Cardiac fibroblast (primary cell): ENCODE results near the gene TRIOBP.

Experiments
- DNase-seq, 2 donors: peaks; one replicate each; pipeline versions ENCODE4 v3.0.0 to v3.0.0-alpha.2; 2010; ENCODE audit warnings: low read depth in 2 of 2
- H3K4me3 ChIP-seq, 2 donors: replicated peaks in 1 of 2; 1 replicate in 1 of 2; 2 replicates in 1 of 2; pipeline ENCODE4 v1.5.1; 2011; ENCODE audit warnings: low read depth in 2 of 2, low read length in 2 of 2, mild to moderate bottlenecking in 2 of 2, moderate library complexity in 1 of 2
- TF ChIP-seq, protein P1 (sequence below): IDR thresholded peaks from one replicate; pipeline ENCODE4 v1.5.1; 2011; ENCODE audit warnings: low read depth, mild to moderate bottlenecking, low read length, inconsistent platforms

Gene TRIOBP

DNA sequence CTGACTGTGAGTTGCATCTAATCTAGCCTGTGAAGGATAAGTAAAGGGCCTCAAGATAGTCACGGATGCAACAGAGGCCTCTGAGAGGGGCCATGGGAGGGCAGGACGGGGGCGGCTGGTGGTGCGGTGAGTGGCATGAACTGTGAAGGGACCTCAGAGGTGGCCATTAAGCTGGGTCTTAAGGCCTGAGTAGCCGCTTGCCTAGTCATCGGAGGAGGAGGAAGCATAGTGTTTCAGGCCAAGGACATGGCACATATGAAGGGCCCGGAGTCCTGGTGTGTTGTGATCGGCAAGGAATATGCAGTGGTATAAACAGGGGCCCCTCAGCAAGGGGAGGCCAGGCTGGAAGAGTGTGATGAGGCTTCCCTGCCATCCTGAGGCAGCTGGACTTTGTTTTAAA, 51.8 kb downstream of the TRIOBP start:
- TF ChIP-seq, protein P1, sequence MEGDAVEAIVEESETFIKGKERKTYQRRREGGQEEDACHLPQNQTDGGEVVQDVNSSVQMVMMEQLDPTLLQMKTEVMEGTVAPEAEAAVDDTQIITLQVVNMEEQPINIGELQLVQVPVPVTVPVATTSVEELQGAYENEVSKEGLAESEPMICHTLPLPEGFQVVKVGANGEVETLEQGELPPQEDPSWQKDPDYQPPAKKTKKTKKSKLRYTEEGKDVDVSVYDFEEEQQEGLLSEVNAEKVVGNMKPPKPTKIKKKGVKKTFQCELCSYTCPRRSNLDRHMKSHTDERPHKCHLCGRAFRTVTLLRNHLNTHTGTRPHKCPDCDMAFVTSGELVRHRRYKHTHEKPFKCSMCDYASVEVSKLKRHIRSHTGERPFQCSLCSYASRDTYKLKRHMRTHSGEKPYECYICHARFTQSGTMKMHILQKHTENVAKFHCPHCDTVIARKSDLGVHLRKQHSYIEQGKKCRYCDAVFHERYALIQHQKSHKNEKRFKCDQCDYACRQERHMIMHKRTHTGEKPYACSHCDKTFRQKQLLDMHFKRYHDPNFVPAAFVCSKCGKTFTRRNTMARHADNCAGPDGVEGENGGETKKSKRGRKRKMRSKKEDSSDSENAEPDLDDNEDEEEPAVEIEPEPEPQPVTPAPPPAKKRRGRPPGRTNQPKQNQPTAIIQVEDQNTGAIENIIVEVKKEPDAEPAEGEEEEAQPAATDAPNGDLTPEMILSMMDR = no peak
- no peak overlapping the region for H3K4me3 ChIP-seq
- no peak for DNase-seq

DNA sequence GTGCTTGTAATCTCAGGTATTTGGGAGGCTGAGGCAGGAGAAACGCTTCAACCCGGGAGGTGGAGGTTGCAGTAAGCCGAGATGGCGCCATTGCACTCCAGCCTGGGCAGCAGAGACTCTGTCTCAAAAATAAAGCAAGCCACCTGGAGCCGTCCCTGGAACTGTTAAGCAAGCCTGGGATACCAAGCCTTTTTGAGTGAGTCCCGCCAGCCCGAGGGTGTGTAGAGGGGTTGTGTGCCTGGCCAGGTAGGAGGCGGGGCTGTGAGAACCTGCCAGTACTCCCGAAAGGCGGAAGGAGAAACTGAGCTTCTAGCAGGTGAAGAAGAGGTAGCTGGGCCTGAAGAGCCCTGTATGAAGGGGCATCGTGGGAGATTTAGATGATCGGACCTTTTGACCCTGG, 52.4 kb downstream of the TRIOBP start:
- TF ChIP-seq, protein P1 = no peak
- H3K4me3 ChIP-seq = no peak overlapping the region
- DNase-seq = no peak

DNA sequence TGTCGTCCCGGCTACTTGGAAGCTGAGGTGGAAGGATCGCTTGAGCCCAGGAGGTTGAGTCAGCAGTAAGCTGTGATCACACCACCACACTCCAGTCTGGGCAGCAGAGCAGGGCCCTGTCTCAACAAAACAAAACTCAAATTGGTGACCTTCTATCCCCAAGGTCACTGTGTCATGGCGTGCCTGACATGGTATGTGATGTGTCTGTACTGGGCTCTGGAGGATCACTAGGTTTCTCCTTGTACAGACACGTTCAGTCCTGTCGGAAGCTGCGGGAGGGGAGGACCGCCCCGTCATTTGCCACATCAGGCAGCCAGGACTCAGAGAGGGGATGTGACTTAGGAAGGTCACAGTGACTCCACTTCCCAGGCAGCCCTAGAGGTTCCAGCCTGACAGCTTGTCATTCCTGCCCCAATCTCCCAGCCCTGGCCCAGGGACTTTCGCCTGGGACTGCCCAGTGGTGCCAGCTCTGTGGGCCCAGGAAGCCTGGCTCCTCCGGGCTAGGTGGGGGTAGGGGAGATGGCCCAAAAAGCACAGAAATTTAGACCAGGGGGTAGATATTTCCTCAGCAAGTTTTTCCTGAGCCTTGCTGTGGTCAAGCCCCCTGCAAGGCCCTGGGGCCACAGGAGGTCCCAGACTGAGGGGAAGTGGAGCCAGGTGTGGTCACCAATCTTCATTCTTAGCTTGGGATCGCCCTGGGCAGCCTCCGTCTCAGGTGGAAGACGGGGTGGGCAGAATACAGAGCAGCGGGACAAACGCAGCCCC, 53.2 kb downstream of the TRIOBP start:
- TF ChIP-seq, protein P1 = no peak
- DNase-seq = peak; percentile 59 to 82
- H3K4me3 ChIP-seq = no peak overlapping the region

DNA sequence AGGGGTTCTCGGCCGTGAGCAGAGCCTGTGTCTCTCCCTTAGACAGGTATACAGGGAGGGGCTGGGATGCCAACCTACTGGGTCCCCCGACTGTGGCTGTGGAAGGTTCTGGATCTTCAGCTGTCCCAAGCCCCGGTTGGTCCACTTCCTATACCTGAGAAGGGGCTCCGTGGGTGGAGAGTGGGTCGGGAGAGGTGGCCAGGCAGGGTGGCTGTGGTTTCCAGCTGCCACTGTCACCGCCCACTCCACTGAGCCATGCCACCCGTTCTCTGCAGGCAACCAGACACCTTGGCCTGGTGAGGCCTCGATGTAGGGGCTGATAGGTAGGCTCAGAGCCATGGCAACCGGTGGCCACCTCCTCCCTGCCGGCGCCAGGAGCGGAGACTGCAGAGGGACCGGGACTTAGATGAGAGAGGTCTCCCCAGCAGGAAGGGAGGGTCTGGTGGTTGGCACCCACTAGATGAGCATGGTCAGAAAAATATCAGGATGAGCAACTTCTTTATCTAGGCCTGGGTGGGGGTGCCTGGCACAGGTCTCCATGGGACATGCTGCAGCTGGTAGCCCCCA, 53.8 kb downstream of the TRIOBP start:
- DNase-seq = no peak
- H3K4me3 ChIP-seq = no peak overlapping the region
- TF ChIP-seq, protein P1 = no peak

DNA sequence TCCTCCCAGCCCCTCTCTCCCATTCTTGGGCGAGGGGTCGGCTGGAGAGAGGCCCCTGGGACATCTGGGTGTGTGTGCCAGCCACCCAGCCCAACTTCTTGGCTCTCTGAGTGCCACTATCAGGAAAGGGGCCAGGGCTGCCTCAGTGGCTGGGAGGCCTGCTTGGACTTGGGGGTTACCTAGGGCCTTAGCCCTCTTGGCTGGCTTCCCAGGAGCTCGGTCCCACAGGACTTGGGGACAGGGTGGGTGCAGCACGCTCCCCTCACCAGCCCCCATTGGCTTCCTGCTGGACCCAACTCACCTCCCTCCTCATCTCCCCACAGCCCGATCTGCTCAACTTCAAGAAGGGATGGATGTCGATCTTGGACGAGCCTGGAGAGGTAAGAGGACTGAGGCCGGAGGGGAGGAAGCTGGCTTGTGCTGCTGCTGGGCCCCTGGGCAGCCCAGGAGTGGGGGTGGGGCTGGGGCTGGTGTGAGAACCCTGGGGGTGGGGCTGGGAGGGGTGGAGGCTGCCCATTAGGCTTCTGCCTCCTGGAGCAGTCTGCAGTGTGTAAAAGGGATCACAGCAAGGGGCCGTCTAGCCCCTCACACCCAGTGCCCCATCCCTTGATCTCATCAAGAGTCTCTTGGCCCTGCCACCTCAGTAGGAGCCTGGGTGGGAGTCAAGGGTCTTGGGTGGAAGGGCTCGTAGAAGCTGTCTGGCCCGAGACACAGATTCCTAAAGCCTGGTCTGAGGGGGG, 54.8 kb downstream of the TRIOBP start:
- no peak overlapping the region for H3K4me3 ChIP-seq
- peak in 1 of 2 donors; percentile 45 for DNase-seq
- TF ChIP-seq, protein P1 = no peak

DNA sequence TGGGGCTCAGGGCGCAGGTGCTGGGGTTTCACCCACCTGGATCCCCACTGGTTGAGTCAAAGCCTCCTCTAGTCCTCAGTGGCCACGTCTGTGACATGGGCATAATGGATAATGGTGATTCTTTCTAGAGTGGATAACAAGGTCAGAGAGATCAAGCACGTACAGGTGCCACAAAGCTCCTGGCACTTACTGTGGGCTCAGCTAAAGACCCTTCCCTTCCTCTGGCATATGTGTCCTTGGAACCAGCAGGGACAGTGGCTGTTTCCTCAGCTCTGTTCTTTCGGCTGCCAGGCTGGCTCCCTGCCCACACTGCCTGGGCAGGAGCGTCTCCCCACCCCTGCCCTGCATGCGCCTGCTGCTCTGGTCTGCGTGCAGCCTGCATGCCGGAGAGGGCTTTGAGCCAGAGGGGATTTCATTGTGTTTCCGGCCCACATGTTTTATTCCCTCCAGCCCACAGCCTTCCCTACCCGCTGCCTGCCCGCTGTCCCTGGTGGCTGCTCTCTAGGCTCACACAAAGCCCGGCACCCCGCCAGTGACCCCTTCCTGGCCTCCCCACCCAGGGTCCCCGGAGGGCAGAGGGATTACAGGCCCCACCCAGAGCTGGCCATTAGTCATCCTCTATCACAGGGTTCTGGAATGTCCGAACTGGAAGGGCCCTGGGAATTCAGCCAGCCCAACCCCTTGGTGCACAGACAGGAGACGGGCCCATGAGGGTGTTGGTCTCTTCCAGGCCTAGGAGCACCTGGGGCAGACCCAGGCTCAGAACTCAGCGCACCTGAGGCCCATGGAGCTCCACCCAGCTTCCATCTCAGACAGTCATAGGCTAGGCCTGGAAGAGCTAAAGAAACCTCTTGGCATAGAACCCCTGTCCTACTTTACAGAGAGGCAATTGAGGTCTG, 55.6 kb downstream of the TRIOBP start:
- H3K4me3 ChIP-seq = no peak overlapping the region
- peak; percentile 98 to 99 for DNase-seq
- TF ChIP-seq, protein P1 = peak; percentile 41
